ENCODE measurements around the gene MTOR. TPM values are rescaled to one million over a fixed set of nuclear protein-coding genes. Genes with fewer than 3 reads are reported as not detected.
"Not testable (repeated sequence)": the region's sequence is repeated elsewhere in the genome, so short reads cannot be mapped to it uniquely, and the experiment has no call there.

The MTOR gene
- total RNA-seq, 1 experiment from 2014 or later: 33.6 TPM

DNA sequence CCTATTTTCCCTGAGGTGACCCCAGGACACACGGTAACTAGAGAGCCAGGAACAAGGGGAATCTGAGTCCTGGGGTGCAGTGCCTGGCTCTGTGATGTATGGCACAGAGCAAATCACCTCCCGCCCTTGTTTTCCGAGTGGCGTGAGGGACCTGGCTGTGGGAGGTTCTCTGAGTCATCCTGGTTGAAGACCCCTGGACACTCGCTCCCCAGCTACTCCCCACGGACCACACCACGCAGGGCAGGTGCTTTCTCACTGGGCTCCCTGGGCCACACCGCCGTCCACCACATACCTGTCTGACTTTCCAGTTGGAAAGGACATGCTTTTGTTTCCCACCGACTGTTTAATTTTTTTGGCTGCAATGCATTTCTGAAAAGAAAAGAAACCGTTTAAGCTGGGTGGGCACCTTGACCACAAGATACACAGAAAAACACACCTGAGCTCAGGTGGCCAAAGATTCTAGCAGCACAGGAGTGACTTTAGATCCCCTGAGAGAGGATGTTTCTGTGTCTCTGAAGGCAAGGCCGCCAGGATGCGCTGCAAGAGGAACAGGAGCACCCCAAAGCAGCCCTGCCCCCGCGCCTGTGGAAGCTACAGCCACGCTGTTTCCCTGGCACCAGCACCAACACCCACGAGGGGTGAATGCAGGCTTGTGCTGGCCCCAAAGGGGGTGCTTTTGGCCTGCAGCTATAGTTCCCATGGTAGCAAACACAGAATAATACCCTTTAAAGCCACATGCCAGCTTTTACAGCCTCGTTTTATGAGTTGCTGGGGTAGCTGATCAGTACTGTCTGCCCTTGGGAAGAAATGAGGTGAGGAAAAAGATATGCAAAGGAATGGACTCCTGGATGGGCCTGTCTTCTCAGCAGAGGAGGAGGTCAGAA lies 194.4 kb downstream of the MTOR start:
- no peak for DNase-seq (ENCODE audit: low read depth)

DNA sequence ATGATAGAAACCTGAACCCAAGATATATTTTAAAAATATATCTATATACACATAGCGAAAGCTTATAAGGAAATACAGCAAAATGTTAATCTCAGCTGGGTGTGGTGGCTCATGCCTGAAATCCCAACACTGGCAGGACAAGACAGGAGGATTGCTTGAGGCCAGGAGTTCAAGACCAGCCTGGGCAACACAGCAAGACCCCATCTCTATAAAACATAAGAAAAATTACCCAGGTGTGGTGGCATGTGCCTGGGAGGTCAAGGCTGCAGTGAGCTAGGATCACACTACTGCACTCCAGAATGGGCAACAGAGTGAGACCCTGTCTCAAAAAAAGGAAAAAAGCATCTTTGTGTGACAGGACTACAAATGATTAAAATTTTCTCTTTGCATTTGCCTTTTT lies 196.6 kb downstream of the MTOR start:
- no peak for DNase-seq (ENCODE audit: low read depth)

DNA sequence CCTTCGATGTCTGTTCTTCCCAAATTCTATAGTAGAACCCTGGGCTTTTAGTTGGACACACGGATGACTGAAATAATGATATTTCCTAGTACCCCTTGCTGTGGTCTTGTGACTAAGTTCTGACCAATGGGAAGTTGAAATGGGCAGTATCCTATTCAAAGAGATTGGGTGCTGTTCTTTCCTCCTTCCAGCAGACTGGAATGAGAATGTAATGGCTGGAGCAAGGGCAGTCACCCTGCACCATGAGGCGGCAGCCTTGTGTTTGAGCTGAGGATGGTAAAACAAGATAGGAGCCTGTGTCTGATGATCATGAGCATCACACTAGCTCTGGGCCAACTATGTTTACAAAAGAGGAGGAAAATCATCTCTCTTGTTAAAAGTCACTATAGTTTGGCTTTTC lies 197.4 kb downstream of the MTOR start:
- no peak for DNase-seq (ENCODE audit: low read depth)

DNA sequence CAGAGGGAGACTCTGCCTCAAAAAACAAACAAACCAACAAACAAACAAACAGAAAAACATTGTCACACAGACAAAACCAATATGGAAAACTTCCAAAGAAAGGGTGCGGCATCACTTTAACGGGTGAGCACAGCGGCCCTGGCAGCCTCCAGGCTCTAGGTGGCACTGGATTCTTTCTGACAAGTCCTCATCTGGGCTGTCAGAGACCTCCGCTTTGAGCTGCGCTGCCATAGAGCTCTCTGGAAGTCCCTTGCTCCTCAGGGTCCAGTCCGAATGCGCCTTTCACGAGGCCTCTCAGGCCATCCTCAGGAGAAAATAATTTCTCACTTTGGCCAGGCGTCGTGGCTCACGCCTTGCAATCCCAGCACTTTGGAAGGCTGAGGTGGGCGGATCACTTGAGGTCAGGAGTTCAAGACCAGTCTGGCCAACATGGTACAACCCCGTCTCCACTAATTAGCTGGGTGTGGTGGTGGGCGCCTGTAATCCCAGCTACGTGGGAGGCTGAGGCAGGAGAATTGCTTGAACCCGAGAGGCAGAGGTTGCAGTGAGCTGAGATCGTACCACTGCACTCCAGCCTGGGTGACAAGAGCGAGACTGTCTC lies 198.3 kb downstream of the MTOR start:
- not testable (repeated sequence) for DNase-seq (ENCODE audit: low read depth)

DNA sequence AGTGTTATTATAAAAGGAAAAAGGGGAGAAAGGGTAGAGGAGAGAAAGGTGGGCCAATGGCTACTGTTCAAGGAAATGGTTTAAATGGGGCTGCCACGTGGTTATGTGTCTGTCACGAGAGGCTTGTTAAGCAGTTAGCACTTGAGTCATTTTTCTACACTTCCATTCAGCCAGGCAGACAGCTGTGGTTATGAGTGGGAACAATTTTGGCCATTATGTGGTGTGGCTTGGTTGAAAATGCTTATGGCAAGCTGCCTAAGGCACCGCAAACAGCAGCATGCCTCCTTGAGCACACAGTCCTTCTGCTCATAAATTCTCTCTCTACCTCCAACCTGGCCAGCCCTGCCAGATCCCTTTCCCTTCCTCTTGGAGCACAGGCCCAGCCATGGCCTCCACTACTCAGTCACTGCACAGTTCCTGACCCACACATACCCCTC lies 199.4 kb downstream of the MTOR start:
- DNase-seq (ENCODE audit: low read depth): peak; percentile 43

DNA sequence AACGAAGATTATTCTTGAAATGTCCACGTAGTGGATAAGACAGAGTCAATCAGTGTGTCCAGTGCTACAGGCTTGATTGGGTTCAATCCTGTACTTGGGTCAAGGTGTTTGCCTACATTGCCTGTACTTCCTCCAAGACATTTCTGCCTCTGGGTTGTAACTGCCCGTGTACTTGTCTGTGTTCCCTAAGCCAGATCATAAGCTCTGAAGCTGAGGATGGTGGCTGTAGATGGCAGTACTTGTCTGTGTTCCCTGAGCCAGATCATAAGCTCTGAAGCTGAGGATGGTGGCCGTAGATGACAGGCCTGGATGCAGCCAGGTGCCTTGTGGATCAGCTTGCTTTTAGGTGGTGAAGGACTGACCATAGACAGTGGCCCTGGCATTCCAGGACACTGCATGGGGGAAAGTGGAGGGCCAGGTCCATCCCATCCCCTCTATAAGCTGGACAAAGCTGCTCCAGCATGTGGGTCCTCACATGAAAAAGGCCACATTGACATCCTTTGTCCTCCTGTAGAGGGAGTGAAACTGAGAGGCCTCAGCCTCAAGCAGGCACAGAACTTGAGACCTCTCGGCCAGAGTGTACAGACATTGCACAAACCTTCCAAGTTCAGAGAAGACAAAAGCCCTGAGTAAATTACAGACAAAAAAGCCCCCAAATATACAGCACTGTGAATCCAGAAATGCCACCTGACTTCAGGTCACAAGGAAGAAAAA lies 200.5 kb downstream of the MTOR start:
- no peak for DNase-seq (ENCODE audit: low read depth)

DNA sequence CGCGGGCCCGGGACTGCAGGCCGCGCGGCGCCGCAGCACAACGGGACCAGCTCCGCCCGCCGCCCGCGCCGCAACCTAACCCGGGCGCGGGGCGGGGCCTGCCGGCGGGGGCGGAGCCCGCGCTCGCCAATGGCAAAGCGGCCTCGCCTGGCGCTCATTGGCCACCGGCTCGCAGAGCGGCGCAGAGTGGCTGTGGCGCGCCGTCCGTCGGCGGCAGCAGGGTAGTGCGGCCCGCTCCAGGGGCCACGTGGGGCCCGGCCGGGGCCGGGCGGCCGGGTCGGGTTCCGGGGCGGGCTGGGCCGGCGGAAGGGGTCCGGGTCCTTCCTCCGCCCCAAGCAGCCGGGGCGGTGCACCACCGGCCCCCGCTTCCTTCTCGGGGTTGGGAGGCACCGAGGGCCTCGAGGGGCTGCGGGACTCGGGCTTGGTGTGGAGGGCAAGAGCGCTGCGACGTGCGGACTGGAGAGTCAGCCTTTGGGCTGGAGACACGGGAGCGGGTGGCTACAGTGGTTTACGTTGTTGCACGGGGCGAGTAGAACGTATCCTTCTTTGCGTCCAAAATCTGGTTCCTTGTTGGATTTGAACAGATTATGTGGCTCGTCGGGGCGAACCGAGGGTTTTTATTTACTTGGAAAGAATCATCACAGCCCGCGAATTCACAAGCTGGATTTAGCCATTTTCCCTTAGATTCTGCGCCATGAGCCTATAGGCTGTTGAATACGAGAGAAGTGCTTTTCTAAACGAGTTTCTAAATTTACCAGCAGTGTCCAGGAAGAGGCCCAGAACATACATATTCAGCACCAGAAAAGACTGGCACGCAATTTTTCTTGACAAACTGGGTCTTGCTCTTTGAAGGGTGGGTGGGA lies 202.2 kb downstream of the MTOR start, which contains the start of gene SRM:
Gene SRM, minus strand, starts transcription at position 51 of the 863 bp plus-strand sequence. CDS start 75 bp downstream, outside the sequence.
- DNase-seq (ENCODE audit: low read depth): peak; percentile 86

DNA sequence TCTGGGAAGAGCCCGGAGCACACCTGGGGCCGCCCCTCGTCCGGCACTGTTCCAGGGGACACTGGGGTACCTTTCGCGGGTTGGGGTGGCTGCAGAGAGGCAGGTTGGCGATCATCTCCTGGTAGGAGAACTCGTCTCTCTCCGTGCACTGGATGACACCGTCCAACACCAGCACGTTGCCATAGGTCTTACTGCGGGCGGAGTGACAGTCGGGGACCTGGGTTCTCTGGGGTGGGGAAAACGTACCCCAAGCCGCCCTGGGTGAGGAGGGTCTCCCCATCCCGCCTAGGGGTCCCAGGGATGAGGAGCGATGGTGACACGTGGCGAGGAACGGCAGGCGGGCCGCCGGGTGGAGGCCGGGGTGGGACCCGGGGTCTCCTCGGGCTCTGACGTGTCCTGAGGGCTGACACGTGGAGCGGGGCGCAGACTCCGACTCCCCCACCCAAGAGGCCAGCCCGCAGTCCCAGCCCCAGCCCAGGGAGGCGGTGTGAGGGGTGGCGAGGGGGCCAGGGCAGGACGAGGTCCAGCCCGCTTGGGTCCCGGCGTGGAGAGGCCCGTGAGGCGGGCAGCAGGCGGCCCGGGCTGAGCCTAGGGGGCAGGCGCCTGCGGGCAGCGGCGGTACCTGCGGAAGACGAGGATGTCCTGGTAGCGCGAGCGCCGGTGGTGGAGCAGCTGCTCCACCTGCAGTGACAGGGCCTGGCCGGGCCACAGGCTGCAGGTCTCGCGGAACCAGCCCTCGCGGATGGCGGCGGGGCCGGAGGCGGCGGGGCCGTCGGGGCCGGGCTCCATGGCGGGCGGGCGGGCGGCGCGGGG lies 203.0 kb downstream of the MTOR start:
- DNase-seq (ENCODE audit: low read depth): no peak

DNA sequence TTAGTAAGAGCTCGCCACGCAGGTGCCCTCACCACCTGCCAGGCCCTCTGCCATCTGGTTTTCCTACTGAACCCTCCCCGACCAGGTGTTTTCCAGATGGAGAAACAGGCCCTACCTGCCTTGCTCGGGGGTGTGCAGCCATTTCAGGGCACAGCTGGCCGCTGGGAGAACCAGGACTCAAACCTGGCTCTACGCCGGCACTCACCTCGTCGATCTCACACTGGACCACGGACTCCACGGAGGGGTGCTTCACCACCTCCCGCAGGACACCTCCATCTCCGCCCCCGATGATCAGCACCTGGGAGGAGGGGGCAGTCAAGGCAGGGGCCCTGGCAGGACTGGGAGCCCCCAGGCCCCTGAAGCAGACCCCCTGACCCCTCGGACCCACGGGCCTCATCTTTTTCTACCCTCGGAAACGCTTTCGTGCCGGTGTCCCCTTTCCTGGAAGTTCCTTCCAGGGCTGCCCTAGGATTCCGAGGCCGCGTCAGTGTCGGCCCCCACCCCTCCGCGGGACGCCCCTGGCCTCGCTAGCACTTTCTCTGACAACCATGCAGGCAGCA lies 203.7 kb downstream of the MTOR start:
- DNase-seq (ENCODE audit: low read depth): no peak

DNA sequence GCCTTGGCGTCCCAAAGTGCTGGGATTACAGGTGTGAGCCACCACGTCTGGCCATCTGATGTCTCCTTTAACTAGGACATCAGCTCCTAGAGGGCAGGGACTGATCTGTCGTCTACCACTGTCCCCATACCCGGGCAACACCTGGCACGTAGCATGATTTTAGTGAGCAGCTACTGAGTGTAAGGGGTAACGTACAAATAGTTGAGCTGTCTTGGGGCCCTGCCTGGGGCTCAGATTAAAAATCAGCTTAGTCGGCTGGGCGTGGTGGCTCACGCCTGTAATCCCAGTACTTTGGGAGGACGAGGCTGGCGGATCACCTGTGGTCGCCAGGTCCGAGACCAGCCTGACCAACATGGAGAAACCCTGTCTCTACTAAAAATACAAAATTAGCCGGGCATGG lies 204.3 kb downstream of the MTOR start:
- no peak for DNase-seq (ENCODE audit: low read depth)

DNA sequence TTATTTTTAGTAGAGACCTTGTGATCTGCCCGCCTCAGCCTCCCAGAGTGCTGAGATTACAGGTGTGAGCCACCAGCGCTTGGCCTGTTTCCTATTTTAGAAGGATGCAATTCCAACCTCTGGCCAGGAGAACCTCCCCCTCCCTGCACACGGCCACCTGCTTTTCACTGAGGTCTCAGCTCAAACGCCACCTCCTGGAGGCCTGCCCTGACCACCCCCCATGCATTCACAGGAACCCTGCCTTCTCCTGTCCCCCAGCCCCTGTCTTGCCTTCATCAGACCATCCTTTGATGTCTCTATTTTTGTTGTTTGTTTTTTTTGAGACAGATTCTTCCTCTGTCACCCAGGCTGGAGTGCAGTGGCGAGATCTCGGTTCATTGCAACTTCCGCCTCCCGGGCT lies 204.9 kb downstream of the MTOR start:
- DNase-seq (ENCODE audit: low read depth): no peak

Small RNA genes lying within 50 kb of the gene (small RNA-seq; reads per million reads assigned to genes)
- gene RNU6-291P (not detected), gene RNU6-537P (not detected), gene RPL39P6 (not detected)

Other genes starting within 250 kb of the MTOR start
- 70.1 and 84.6 TPM in 2 replicates for gene TARDBP, start 249.9 kb downstream of the MTOR start, total RNA-seq (2014; rRNA removed; shearing (Covaris generic))
- not detected in 2 replicates for gene MASP2, start 215.3 kb downstream of the MTOR start, total RNA-seq (2014; rRNA removed; shearing (Covaris generic))
- gene SRM, start 202.5 kb downstream of the MTOR start, total RNA-seq (2014; rRNA removed; shearing (Covaris generic)): 75.6 and 155 TPM in 2 replicates
- 80.8 and 84.8 TPM in 2 replicates for gene EXOSC10, start 162.7 kb downstream of the MTOR start, total RNA-seq (2014; rRNA removed; shearing (Covaris generic))
- not detected in 2 replicates for gene ANGPTL7, start 73.2 kb downstream of the MTOR start, total RNA-seq (2014; rRNA removed; shearing (Covaris generic))
- 19.0 and 21.2 TPM in 2 replicates for gene UBIAD1, start 10.6 kb upstream of the MTOR start, total RNA-seq (2014; rRNA removed; shearing (Covaris generic))
- 0.02 and 0.30 TPM in 2 replicates for gene DISP3, start 216.6 kb upstream of the MTOR start, total RNA-seq (2014; rRNA removed; shearing (Covaris generic))

Measured in HT1080 (cell line).